Activated CD4-positive, CD25-positive, alpha-beta regulatory T cell treated with anti-CD3 and anti-CD28 coated beads, Interleukin-2, amount 50 U/mL, for 16 hours (primary cell): ENCODE measurements around the gene SORCS2.
"Not testable (repeated sequence)": the region's sequence is repeated elsewhere in the genome, so short reads cannot be mapped to it uniquely, and the experiment has no call there.

Source experiments
- DNase-seq: peaks from one replicate; pipeline ENCODE4 v3.0.0-alpha.2; 2020; ENCODE audit warnings: low read depth, low spot score

The SORCS2 gene

DNA sequence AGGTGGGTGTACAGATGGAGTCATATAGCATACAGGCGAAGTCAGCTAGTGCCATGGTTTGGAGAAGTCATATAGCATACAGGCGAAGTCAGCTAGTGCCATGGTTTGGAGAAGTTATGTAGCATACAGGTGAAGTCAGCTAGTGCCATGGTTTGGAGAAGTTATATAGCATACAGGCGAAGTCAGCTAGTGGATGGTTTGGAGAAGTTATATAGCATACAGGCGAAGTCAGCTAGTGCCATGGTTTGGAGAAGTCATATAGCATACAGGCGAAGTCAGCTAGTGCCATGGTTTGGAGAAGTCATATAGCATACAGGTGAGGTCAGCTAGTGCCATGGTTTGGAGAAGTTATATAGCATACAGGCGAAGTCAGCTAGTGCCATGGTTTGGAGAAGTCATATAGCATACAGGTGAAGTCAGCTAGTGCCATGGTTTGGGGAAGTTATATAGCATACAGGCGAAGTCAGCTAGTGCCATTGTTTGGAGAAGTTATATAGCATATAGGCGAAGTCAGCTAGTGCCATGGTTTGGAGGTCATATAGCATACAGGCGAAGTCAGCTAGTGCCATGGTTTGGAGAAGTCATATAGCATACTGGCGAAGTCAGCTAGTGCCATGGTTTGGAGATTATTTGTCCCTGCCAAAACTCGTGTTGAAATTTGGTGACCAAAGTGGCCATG lies 385.2 kb downstream of the SORCS2 start:
- not testable (repeated sequence) for DNase-seq

DNA sequence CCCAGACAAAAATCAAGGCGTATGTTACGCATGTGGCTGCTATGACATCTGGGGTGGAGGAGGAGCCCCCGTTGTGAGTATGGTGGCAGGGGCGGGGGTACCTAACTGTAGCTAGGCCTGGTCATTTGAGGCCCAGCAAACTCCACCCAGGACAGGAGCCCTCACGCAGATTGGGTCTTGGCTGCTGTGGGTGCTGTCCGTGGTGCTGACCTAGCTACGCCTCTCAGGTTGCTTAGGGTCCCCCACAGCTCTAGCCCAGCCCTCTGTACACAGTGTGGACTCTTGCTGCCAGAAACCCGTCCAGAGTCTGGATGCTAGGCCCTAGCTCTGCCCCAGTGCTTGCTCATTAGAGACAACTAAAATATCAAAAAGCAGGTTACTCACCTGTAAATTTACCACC lies 389.1 kb downstream of the SORCS2 start:
- DNase-seq = no peak

GRCh38 chr4:7582313-7583097 lies 390.2 kb downstream of the SORCS2 start:
- no peak for DNase-seq

GRCh38 chr4:7584098-7584497 lies 391.8 kb downstream of the SORCS2 start:
- DNase-seq = no peak

- DNase-seq = no peak
Observed at GRCh38 chr4:7584606-7585159, 392.3 kb downstream of the SORCS2 start.

DNA sequence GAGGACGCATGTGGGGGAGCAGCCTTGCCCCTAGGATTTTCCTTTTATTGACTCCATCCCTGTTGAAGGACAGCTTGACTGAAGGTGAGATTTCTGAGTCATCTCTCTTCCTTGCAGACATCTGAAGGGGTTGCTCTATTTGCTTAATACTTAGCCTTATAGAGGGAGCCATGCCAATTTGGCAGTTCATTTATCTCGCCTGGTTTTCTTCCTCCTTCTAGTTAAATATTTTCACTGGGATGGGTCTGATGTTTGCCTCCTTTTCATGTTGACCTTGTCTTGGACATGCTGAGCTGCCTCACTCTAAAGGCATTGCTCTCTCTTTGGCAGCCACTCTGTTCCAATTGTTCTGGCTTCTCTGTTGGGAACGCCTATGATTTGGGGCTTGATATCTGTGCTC lies 393.4 kb downstream of the SORCS2 start:
- no peak for DNase-seq

DNA sequence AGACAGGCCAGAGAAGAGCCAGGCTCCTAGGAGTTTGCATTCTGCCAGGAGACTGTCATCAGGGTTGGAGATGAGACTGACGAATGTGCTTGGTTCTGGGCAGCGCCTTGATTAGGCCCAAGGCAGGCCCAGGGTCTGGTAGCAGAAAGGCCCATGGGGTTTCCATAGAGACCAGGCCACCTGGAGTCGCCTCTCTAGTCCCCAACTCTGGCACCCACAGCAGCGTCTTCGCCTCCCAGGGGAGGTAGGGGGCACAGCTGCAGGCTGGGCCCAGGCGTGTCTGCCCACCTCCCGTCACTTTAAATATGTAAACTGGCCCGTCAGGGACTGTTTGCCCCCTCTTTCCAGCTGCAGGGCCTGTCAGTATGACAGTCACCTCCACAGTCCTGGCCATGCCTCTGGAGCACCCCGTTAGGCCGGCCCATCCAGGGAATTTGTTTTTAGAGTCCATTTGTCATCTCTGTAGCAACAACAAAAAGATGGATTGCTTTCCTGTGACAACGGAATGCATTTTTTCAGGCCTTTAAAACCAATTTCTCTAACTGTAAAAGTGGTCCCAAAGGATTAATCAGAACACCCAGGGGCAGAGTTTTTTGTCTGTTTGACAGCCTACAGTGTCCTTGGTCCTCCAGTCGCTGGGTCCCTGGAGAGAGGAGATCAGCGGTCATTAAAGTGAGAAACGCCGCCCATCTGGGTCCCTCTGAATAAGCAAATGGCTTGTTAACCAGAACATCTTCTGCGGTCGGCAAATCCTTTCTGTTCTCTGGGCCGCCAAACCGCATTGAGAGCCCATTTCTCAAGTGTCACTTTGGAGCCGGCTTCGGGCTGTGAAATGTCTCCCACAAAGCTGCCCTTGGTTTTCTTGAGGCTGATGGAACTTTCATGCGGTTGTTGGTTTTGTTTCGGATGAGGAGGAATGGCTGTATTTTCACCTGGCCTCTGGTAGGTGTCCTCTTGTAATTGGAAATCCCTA lies 395.4 kb downstream of the SORCS2 start:
- no peak for DNase-seq

DNA sequence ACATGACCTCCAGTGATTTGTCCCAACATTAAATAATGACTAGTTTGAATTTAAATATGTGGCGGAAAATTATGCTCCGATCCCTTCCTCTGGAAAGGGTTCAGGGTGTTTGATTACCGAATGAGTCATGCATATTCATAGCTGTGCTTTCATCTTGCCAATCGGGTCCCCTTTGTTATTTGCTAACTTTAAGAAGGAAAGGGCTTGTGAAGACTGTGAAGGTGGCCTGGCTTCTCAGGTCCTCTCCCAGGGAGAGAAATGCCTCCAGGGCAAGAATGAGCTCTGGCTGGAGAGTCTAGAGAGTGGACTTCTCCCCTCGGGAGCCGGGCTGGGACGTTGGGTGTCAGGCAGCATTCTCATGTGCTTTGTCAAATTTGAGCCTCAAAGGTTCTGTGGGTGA lies 397.9 kb downstream of the SORCS2 start:
- no peak for DNase-seq

- no peak for DNase-seq
Observed at GRCh38 chr4:7590899-7591298, 398.6 kb downstream of the SORCS2 start.

- no peak for DNase-seq
Observed at GRCh38 chr4:7591409-7592053, 399.2 kb downstream of the SORCS2 start.

DNA sequence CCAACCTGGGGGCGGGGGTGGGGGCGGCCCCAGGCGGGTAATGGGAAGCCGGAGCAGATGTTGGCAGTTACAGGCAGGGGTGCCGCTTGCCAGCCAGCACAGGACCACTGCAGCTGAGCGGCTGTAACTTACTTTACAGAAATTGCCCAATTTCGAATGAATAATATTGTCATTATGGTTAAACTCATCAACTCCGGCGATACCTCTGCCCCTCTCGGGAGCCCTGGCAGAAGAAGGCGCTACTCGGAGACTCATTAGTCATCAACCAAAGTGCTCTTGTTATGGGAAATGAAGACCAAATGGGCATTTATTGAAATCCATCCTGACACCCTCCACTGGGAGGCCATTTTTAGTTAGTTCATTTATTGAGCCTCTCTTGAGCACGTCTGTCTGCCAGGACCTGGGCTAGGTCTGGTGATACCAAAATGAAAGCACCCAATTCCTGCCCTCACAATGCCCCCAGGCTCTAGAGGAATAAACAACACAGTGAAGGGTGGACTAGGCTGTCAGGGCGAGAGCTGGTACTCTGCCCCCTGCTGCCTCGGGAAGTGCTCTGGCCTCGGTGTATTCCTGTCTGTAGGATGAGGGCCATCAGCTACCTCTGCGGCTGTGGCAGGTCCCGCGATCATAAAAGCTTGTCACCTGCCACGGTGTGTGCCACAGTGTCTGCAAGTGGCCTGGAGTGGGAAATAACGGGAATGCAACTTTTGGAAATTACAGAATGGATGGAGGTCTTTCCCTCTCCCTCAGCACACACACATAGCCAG lies 401.5 kb downstream of the SORCS2 start:
- no peak for DNase-seq

- no peak for DNase-seq
Observed at GRCh38 chr4:7595934-7596461, 403.7 kb downstream of the SORCS2 start.

DNA sequence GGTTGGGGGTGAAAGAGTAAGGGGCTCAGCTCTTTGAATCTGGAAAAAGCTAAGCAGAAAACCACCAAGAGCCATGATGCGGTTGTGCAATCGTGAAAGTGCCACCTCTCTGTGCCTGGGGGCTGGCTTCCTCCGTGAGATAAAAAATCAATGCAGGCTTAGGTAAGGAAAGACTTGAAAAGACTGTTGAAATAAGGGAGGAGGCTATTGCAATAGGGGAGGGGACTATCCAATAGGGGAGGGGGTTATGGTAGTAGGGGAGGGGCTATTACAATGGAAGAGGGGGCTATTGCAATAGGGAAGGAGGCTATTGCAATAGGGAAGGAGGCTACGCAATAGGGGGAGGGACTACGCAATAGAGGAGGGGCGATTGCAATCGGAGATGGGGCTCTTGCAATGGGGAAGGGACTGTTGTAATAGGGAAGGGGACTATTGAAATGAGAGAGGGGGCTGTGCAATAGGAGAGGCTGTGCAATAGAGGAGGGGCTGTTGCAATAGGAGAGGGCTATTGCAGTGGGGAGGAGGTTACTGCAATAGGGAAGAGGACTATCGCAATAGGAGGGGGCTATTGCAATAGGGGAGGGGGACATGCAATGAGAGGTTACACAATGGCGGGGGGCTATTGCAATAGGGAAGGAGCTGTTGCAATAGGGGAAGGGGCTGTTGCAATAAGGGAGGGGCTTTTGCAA lies 404.7 kb downstream of the SORCS2 start:
- no peak for DNase-seq

- DNase-seq = no peak
Observed at GRCh38 chr4:7598939-7599790, 406.8 kb downstream of the SORCS2 start.

DNA sequence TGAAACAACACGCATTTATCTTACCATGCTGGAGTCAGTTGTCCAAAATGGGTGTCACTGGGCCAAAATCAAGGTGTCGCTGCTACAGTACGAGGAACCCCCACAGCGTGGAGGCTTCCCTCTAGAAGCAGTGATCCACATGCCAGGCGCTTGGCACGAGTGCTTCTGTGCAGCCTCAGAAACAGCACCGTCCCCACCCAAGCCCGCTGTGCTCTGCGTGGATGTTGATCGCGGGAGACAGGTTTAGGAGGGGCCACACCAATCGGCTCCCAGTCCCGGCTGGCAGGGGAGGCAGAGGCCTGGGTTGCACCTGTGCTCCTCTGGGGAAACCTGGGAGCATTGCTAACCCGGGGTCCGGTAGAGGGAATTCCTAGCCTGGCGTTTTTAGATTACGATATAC lies 407.9 kb downstream of the SORCS2 start:
- DNase-seq = no peak

GRCh38 chr4:7602166-7602565 lies 409.8 kb downstream of the SORCS2 start:
- not testable (repeated sequence) for DNase-seq

DNA sequence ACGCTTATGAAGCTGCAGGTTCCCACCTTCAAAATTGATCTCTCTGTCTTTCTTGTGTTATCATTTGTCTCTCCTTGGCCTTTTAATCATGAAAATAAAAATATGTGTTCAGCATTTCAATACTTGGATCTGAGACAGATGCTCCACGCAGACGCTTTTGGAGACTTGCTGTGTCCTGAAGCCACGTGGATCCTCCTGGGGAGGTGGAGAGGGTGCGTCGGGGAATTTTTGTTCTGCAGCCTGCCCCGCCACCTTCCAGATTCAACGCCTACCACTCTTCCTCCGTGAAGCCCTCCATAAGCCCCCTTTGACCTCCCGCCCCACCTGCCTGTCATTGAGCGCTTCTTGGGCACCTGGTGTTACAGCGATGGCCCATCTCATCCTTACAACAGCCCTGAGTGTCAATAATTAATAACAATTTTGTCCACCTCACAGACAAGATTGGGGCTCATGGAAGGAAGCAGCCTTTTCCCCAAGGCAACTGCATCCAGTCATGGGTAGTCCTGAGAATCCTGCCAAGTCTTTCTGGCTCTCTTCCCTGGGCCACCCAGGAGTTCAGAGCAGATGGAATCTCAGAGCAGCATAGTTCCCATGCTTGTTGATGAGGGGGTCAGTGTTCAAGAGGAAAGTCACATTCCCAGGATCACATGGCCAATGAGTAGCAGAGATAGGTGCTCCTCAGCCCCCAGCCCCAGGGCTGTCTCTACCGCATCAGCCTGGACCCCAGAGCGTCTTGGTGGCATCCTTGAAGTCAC lies 415.0 kb downstream of the SORCS2 start:
- DNase-seq = no peak

GRCh38 chr4:7608046-7608445 lies 415.7 kb downstream of the SORCS2 start:
- DNase-seq = no peak
